HG02885 (cell line): ENCODE measurements around the gene RILPL1.
A peak's percentile ranks its signal among the peaks of the same experiment; 100 is the strongest.
"Not testable (repeated sequence)": the region's sequence is repeated elsewhere in the genome, so short reads cannot be mapped to it uniquely, and the experiment has no call there.

Source experiments
- ATAC-seq: cut with Tn5 transposase; IDR thresholded peaks from one replicate; pipeline ENCODE4 v1.9.1; 2021; ENCODE audit warnings: mild to moderate bottlenecking; ENCODE audit not compliant: unreplicated experiment, poor library complexity

Gene RILPL1

GRCh38 chr12:123533672-123534643, at the start of gene RILPL1:
Gene RILPL1, minus strand, starts transcription at chr12:123533719. Its CDS starts 237 bp downstream, at chr12:123533482.
- peak; percentile 61 for ATAC-seq

GRCh38 chr12:123580772-123581171, 47.3 kb upstream of the RILPL1 start:
- ATAC-seq = no peak

- ATAC-seq = not testable (repeated sequence)
Observed at GRCh38 chr12:123578829-123579228, 45.3 kb upstream of the RILPL1 start.

GRCh38 chr12:123578243-123578642, 44.7 kb upstream of the RILPL1 start:
- no peak for ATAC-seq

GRCh38 chr12:123576611-123577010, 43.1 kb upstream of the RILPL1 start:
- ATAC-seq = no peak

- ATAC-seq = no peak
Observed at GRCh38 chr12:123573870-123574269, 40.4 kb upstream of the RILPL1 start.

GRCh38 chr12:123572391-123572790, 38.9 kb upstream of the RILPL1 start:
- ATAC-seq = no peak

- no peak for ATAC-seq
Observed at GRCh38 chr12:123571343-123571813, 37.9 kb upstream of the RILPL1 start.

- ATAC-seq = no peak
Observed at GRCh38 chr12:123559468-123559867, 25.9 kb upstream of the RILPL1 start.

GRCh38 chr12:123558487-123558886, 25.0 kb upstream of the RILPL1 start:
- ATAC-seq = not testable (repeated sequence)

- ATAC-seq = not testable (repeated sequence)
Observed at GRCh38 chr12:123554843-123555242, 21.3 kb upstream of the RILPL1 start.

GRCh38 chr12:123554136-123554535, 20.6 kb upstream of the RILPL1 start:
- not testable (repeated sequence) for ATAC-seq

- no peak for ATAC-seq
Observed at GRCh38 chr12:123550700-123551099, 17.2 kb upstream of the RILPL1 start.

- ATAC-seq = no peak
Observed at GRCh38 chr12:123548107-123548506, 14.6 kb upstream of the RILPL1 start.

- ATAC-seq = no peak
Observed at GRCh38 chr12:123546281-123546680, 12.8 kb upstream of the RILPL1 start.

GRCh38 chr12:123543541-123543940, 10.0 kb upstream of the RILPL1 start:
- no peak for ATAC-seq

GRCh38 chr12:123540899-123541662, 7.6 kb upstream of the RILPL1 start:
- no peak for ATAC-seq

GRCh38 chr12:123535952-123536351, 2.4 kb upstream of the RILPL1 start:
- ATAC-seq = not testable (repeated sequence)

- peak; percentile 22 for ATAC-seq
Observed at GRCh38 chr12:123532808-123533649, 490 bp downstream of the RILPL1 start.

GRCh38 chr12:123532019-123532418, 1.5 kb downstream of the RILPL1 start:
- ATAC-seq = no peak
